Measurements from ENCODE around the gene AASDHPPT.

AASDHPPT gene, protein sequence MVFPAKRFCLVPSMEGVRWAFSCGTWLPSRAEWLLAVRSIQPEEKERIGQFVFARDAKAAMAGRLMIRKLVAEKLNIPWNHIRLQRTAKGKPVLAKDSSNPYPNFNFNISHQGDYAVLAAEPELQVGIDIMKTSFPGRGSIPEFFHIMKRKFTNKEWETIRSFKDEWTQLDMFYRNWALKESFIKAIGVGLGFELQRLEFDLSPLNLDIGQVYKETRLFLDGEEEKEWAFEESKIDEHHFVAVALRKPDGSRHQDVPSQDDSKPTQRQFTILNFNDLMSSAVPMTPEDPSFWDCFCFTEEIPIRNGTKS

DNA sequence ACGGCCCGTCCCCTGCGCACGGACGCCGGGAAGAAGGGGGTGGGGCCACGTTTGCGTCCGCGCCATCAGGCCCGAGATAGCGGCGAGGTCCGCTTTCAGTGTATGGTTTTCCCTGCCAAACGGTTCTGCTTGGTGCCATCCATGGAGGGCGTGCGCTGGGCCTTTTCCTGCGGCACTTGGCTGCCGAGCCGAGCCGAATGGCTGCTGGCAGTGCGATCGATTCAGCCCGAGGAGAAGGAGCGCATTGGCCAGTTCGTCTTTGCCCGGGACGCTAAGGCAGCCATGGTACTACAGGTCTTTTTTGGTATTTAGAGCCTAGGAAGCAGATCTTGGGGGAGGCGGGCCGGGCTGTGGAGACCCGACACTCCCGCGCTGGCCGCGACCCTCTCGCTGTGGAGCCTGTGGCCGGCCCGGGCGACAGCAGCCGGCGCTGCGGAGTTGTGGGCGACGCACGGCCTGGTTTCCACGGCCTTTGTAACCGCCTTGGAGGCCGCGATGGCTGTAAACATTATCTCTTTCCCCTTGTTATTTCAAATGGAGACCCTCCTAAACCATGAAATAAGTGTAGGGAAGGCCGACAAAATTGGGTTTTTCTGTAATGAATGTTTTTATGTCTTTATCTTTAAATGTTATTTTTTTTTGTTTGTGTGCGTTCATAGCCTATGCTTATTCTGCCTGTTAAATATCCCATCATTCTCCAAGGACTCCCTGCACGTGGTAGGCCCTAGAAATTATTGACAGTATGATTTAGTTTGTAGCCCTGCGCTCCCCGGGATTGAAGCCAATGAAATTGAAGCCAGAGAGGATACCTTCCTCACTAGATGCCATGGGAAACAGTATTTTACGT is at the start of gene AASDHPPT:
Gene AASDHPPT (plus strand): TSS at position 54 of the 847 bp plus-strand sequence. CDS start 49 bp downstream, at position 103.
- H3F3A ChIP-seq (ENCODE audit: low read depth) = no peaks in the 10 kb centered on the region
- H3K79me2 ChIP-seq (ENCODE audit: insufficient read depth, low read length) = peaks cover 52% of the 10 kb centered on the region
- no peaks in the 10 kb centered on the region for H3K9me3 ChIP-seq (ENCODE audit: insufficient read depth, low read depth, low read length)
- peak within 1 kb of the TSS; percentile 88 for H3K4me2 ChIP-seq (ENCODE audit: low read depth, low read length, poor library complexity, severe bottlenecking)
- H2AFZ ChIP-seq (ENCODE audit: low read length) = peak within 1 kb of the TSS; percentile 98
- no peaks in the 10 kb centered on the region for H3K36me3 ChIP-seq (ENCODE audit: insufficient read depth, low read length)
- H3K9me2 ChIP-seq (replicated peaks; ENCODE audit: low read depth, low read length) = no peaks in the 10 kb centered on the region
- H3K9ac ChIP-seq (ENCODE audit: low read depth, low read length, poor library complexity, severe bottlenecking) = peak within 1 kb of the TSS; percentile 96
- H3K4me3 ChIP-seq (ENCODE audit: low read length, poor library complexity, severe bottlenecking) = peak within 1 kb of the TSS; percentile 86
- H4K20me1 ChIP-seq (ENCODE audit: insufficient read depth, low read length, poor library complexity, severe bottlenecking) = peaks cover 49% of the 10 kb centered on the region
- H3K27me3 ChIP-seq (ENCODE audit: insufficient read depth, low read length, poor library complexity, severe bottlenecking) = no peaks in the 10 kb centered on the region
- H3K4me1 ChIP-seq (ENCODE audit: insufficient read depth, low read length, poor library complexity, severe bottlenecking) = peaks cover 54% of the 10 kb centered on the region
- TF ChIP-seq CTCF (conservative IDR thresholded peaks at IDR 0.05; ENCODE audit: low read length) (no peak), EZH2phosphoT487 (IDR thresholded peaks at IDR 0.05; ENCODE audit: borderline replicate concordance) (no peak)

DNA sequence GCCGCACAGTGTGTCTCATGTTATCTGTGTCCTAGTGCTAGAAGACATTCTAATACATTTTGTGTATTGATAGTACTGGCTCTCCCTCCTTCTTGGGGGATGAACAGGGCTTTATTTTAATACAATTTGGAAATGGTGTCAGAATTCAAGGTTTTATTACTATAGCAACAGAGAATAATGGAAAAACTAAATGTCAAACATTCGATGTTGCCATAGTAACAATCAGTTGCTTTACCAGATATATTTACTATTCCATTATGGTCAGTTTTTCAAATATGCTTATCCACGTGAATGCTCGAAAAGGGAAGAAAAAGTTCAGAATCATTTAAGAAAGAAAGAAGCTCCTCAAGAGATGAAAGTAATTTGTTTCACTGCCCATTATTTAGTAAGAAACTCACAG is 46.9 kb upstream of the AASDHPPT start:
- no peaks in the 10 kb centered on the region for H3F3A ChIP-seq (ENCODE audit: low read depth)
- H3K4me1 ChIP-seq (ENCODE audit: insufficient read depth, low read length, poor library complexity, severe bottlenecking) = no peaks in the 10 kb centered on the region
- H3K4me2 ChIP-seq (ENCODE audit: low read depth, low read length, poor library complexity, severe bottlenecking) = no peak overlapping the region
- H3K9me3 ChIP-seq (ENCODE audit: insufficient read depth, low read depth, low read length) = no peaks in the 10 kb centered on the region
- no peaks in the 10 kb centered on the region for H3K36me3 ChIP-seq (ENCODE audit: insufficient read depth, low read length)
- H4K20me1 ChIP-seq (ENCODE audit: insufficient read depth, low read length, poor library complexity, severe bottlenecking) = no peaks in the 10 kb centered on the region
- H3K4me3 ChIP-seq (ENCODE audit: low read length, poor library complexity, severe bottlenecking) = no peak overlapping the region
- no peak overlapping the region for H2AFZ ChIP-seq (ENCODE audit: low read length)
- no peaks in the 10 kb centered on the region for H3K79me2 ChIP-seq (ENCODE audit: insufficient read depth, low read length)
- peaks cover 47% of the 10 kb centered on the region for H3K27me3 ChIP-seq (ENCODE audit: insufficient read depth, low read length, poor library complexity, severe bottlenecking)
- H3K9me2 ChIP-seq (replicated peaks; ENCODE audit: low read depth, low read length) = no peaks in the 10 kb centered on the region
- no peak for TF ChIP-seq CTCF (conservative IDR thresholded peaks at IDR 0.05; ENCODE audit: low read length)
- TF ChIP-seq EZH2phosphoT487 (IDR thresholded peaks at IDR 0.05; ENCODE audit: borderline replicate concordance) = no peak
- no peak overlapping the region for H3K9ac ChIP-seq (ENCODE audit: low read depth, low read length, poor library complexity, severe bottlenecking)

GRCh38 chr11:106031202-106031810 is 46.2 kb upstream of the AASDHPPT start:
- Histone ChIP-seq H3K4me2 (ENCODE audit: low read depth, low read length, poor library complexity, severe bottlenecking) (no peak overlapping the region), H3K9me2 (replicated peaks; ENCODE audit: low read depth, low read length) (no peaks in the 10 kb centered on the region), H3K36me3 (ENCODE audit: insufficient read depth, low read length) (no peaks in the 10 kb centered on the region), H3K4me1 (ENCODE audit: insufficient read depth, low read length, poor library complexity, severe bottlenecking) (no peaks in the 10 kb centered on the region), H3K9ac (ENCODE audit: low read depth, low read length, poor library complexity, severe bottlenecking) (no peak overlapping the region), H3K27me3 (ENCODE audit: insufficient read depth, low read length, poor library complexity, severe bottlenecking) (peaks cover 41% of the 10 kb centered on the region), H4K20me1 (ENCODE audit: insufficient read depth, low read length, poor library complexity, severe bottlenecking) (no peaks in the 10 kb centered on the region), H2AFZ (ENCODE audit: low read length) (no peak overlapping the region), H3F3A (ENCODE audit: low read depth) (no peaks in the 10 kb centered on the region), H3K9me3 (ENCODE audit: insufficient read depth, low read depth, low read length) (no peaks in the 10 kb centered on the region), H3K4me3 (ENCODE audit: low read length, poor library complexity, severe bottlenecking) (no peak overlapping the region), H3K79me2 (ENCODE audit: insufficient read depth, low read length) (no peaks in the 10 kb centered on the region)
- no peak for TF ChIP-seq CTCF (conservative IDR thresholded peaks at IDR 0.05; ENCODE audit: low read length)
- no peak for TF ChIP-seq EZH2phosphoT487 (IDR thresholded peaks at IDR 0.05; ENCODE audit: borderline replicate concordance)
